GM11168 (cell line): ENCODE measurements around the gene NMB.
"Not testable (repeated sequence)": the region's sequence is repeated elsewhere in the genome, so short reads cannot be mapped to it uniquely, and the experiment has no call there.

Experiments
- in situ Hi-C: fragments of 300-500 bp; cut with MboI; formaldehyde crosslinking; loops from one replicate; pipeline ENCODE4 v1.12.0; 2022; ENCODE audit warnings: low sequenced_read_pairs; ENCODE audit not compliant: unreplicated experiment

NMB gene

GRCh38 chr15:84658080-84658787 lies at the start of gene NMB:
Gene NMB (minus strand): TSS chr15:84658199. CDS start chr15:84658152, 47 bp downstream.
- in situ Hi-C loops, result no loop called here

- in situ Hi-C loops, result no loop called here
Observed at GRCh38 chr15:84703808-84704207, 45.8 kb upstream of the NMB start.

GRCh38 chr15:84702961-84703482 lies 45.0 kb upstream of the NMB start:
- in situ Hi-C loops, result no loop called here

GRCh38 chr15:84699538-84700191 lies 41.7 kb upstream of the NMB start:
- in situ Hi-C loops, result no loop called here

GRCh38 chr15:84697236-84697990 lies 39.4 kb upstream of the NMB start:
- in situ Hi-C loops, result no loop called here

GRCh38 chr15:84696757-84697156 lies 38.8 kb upstream of the NMB start:
- in situ Hi-C loops, result no loop called here

- in situ Hi-C loops, result no loop called here
Observed at GRCh38 chr15:84690342-84690741, 32.3 kb upstream of the NMB start.

GRCh38 chr15:84689858-84690257 lies 31.9 kb upstream of the NMB start:
- in situ Hi-C loops, result no loop called here

- in situ Hi-C loops, result not testable (repeated sequence)
Observed at GRCh38 chr15:84686446-84686845, 28.4 kb upstream of the NMB start.

- in situ Hi-C loops, result no loop called here
Observed at GRCh38 chr15:84685304-84685703, 27.3 kb upstream of the NMB start.

- in situ Hi-C loops, result no loop called here
Observed at GRCh38 chr15:84684092-84684491, 26.1 kb upstream of the NMB start.

- in situ Hi-C loops, result no loop called here
Observed at GRCh38 chr15:84681831-84682230, 23.8 kb upstream of the NMB start.

- in situ Hi-C loops, result no loop called here
Observed at GRCh38 chr15:84671211-84671610, 13.2 kb upstream of the NMB start.

- in situ Hi-C loops, result no loop called here
Observed at GRCh38 chr15:84669726-84670125, 11.7 kb upstream of the NMB start.

GRCh38 chr15:84668221-84668982 lies 10.4 kb upstream of the NMB start:
- in situ Hi-C loops, result no loop called here

- in situ Hi-C loops, result no loop called here
Observed at GRCh38 chr15:84666373-84666772, 8.4 kb upstream of the NMB start.

- in situ Hi-C loops, result no loop called here
Observed at GRCh38 chr15:84661001-84661400, 3.0 kb upstream of the NMB start.

GRCh38 chr15:84659904-84660781 lies 2.1 kb upstream of the NMB start:
- in situ Hi-C loops, result no loop called here

- in situ Hi-C loops, result no loop called here
Observed at GRCh38 chr15:84658788-84659411, 901 bp upstream of the NMB start.
